ENCODE data around the gene PCSK1. TPM values are rescaled to one million over a fixed set of nuclear protein-coding genes. Genes with fewer than 3 reads are reported as not detected.

The PCSK1 gene
- total RNA-seq, 1 experiment from 2014 or later: 0.41 TPM

- no peak for TF ChIP-seq CTCF (IDR thresholded peaks at IDR 0.05; ENCODE audit: insufficient read depth in 1 of 2, low read depth in 1 of 2, low read length in 1 of 2, severe bottlenecking in 1 of 2, unreplicated experiment in 1 of 2)
- Mint-ChIP-seq H3K9me3 (ENCODE audit: unreplicated experiment) (no peaks in the 10 kb centered on the region), H3K27me3 (ENCODE audit: insufficient read depth, unreplicated experiment) (peaks cover 3% of the 10 kb centered on the region), H3K27ac (ENCODE audit: unreplicated experiment) (no peak overlapping the region), H3K4me1 (ENCODE audit: low read depth, unreplicated experiment) (no peaks in the 10 kb centered on the region), H3K36me3 (ENCODE audit: insufficient read depth, unreplicated experiment) (no peaks in the 10 kb centered on the region), H3K4me3 (ENCODE audit: unreplicated experiment) (no peak overlapping the region)
- CTCF ChIA-PET: no interaction called here
- no peak overlapping the region for H3K4me3 ChIP-seq (ENCODE audit: low read depth, low read length)
- H3K4me1 ChIP-seq: no peaks in the 10 kb centered on the region
- no TSS peak for BruUV-seq (replicated peaks)
- H3K9me3 ChIP-seq: no peaks in the 10 kb centered on the region
- intact Hi-C loops (cut with micrococcal nuclease; ENCODE audit: unreplicated experiment): no loop called here
- no peaks in the 10 kb centered on the region for H3K36me3 ChIP-seq (ENCODE audit: control insufficient read depth, insufficient read depth, low read length)
- no peak for DNase-seq
- POLR2A ChIA-PET: no interaction called here
- no peaks in the 10 kb centered on the region; the same call in 1 of the 2 replicates for H3K27me3 ChIP-seq (replicated peaks; ENCODE audit: control insufficient read depth, insufficient read depth, low read length)
Measured at GRCh38 chr5:96408210-96408777, 24.8 kb downstream of the PCSK1 start.

- ChIA-PET CTCF (no interaction called here), POLR2A (no interaction called here)
- no peaks in the 10 kb centered on the region; the same call in 1 of the 2 replicates for H3K27me3 ChIP-seq (replicated peaks; ENCODE audit: control insufficient read depth, insufficient read depth, low read length)
- Mint-ChIP-seq H3K36me3 (ENCODE audit: insufficient read depth, unreplicated experiment) (no peaks in the 10 kb centered on the region), H3K9me3 (ENCODE audit: unreplicated experiment) (no peaks in the 10 kb centered on the region), H3K4me1 (ENCODE audit: low read depth, unreplicated experiment) (no peaks in the 10 kb centered on the region), H3K27ac (ENCODE audit: unreplicated experiment) (no peak overlapping the region), H3K4me3 (ENCODE audit: unreplicated experiment) (no peak overlapping the region), H3K27me3 (ENCODE audit: insufficient read depth, unreplicated experiment) (peaks cover 3% of the 10 kb centered on the region)
- no TSS peak for BruUV-seq (replicated peaks)
- intact Hi-C loops (cut with micrococcal nuclease; ENCODE audit: unreplicated experiment): no loop called here
- no peak overlapping the region for H3K4me3 ChIP-seq (ENCODE audit: low read depth, low read length)
- H3K4me1 ChIP-seq: no peaks in the 10 kb centered on the region
- H3K9me3 ChIP-seq: no peaks in the 10 kb centered on the region
- no peaks in the 10 kb centered on the region for H3K36me3 ChIP-seq (ENCODE audit: control insufficient read depth, insufficient read depth, low read length)
- no peak for TF ChIP-seq CTCF (IDR thresholded peaks at IDR 0.05; ENCODE audit: insufficient read depth in 1 of 2, low read depth in 1 of 2, low read length in 1 of 2, severe bottlenecking in 1 of 2, unreplicated experiment in 1 of 2)
- DNase-seq: no peak
Measured at GRCh38 chr5:96407436-96407835, 25.6 kb downstream of the PCSK1 start.

- TF ChIP-seq CTCF (IDR thresholded peaks at IDR 0.05; ENCODE audit: insufficient read depth in 1 of 2, low read depth in 1 of 2, low read length in 1 of 2, severe bottlenecking in 1 of 2, unreplicated experiment in 1 of 2): no peak
- no peak overlapping the region for H3K4me3 Mint-ChIP-seq (ENCODE audit: unreplicated experiment)
- Histone ChIP-seq H3K9me3 (no peaks in the 10 kb centered on the region), H3K27me3 (replicated peaks; ENCODE audit: control insufficient read depth, insufficient read depth, low read length) (no peaks in the 10 kb centered on the region), H3K36me3 (ENCODE audit: control insufficient read depth, insufficient read depth, low read length) (no peaks in the 10 kb centered on the region), H3K4me1 (no peaks in the 10 kb centered on the region), H3K4me3 (ENCODE audit: low read depth, low read length) (no peak overlapping the region)
- H3K4me1 Mint-ChIP-seq (ENCODE audit: low read depth, unreplicated experiment): no peaks in the 10 kb centered on the region
- H3K36me3 Mint-ChIP-seq (ENCODE audit: insufficient read depth, unreplicated experiment): no peaks in the 10 kb centered on the region
- DNase-seq: no peak
- POLR2A ChIA-PET: no interaction called here
- peaks cover 3% of the 10 kb centered on the region for H3K27me3 Mint-ChIP-seq (ENCODE audit: insufficient read depth, unreplicated experiment)
- CTCF ChIA-PET: no interaction called here
- intact Hi-C loops (cut with micrococcal nuclease; ENCODE audit: unreplicated experiment): no loop called here
- H3K9me3 Mint-ChIP-seq (ENCODE audit: unreplicated experiment): no peaks in the 10 kb centered on the region
- BruUV-seq (replicated peaks): no TSS peak
- no peak overlapping the region for H3K27ac Mint-ChIP-seq (ENCODE audit: unreplicated experiment)
Measured at GRCh38 chr5:96404191-96404867, 28.7 kb downstream of the PCSK1 start.
